Ascending aorta (tissue), 2 donors: Measurements from ENCODE around the gene RRAS. TPM values are rescaled to one million over a fixed set of nuclear protein-coding genes. Genes with fewer than 3 reads are reported as not detected.
"Not testable (repeated sequence)": the region's sequence is repeated elsewhere in the genome, so short reads cannot be mapped to it uniquely, and the experiment has no call there.

ENCODE experiments used
- DNase-seq, 2 donors: peaks; one replicate each; pipeline ENCODE4 v3.0.0-alpha.2; 2019; ENCODE audit warnings: low spot score in 2 of 2
- H3K27ac ChIP-seq, 2 donors: fragments of 200-600 bp; sonication (generic); one replicate each; pipeline ENCODE4 v1.5.1; 2016 to 2017; ENCODE audit warnings: mild to moderate bottlenecking in 1 of 2
- H3K27me3 ChIP-seq: fragments of 200-600 bp; sonication (generic); one replicate; pipeline ENCODE4 v1.5.1; 2017
- H3K36me3 ChIP-seq, 2 donors: fragments of 200-600 bp; sonication (generic); one replicate each; pipeline ENCODE4 v1.5.1; 2016
- H3K4me1 ChIP-seq, 2 donors: fragments of 200-600 bp; sonication (generic); one replicate each; pipeline ENCODE4 v1.5.1; 2016 to 2017; ENCODE audit warnings: mild to moderate bottlenecking in 1 of 2
- H3K4me3 ChIP-seq, 2 donors: fragments of 200-600 bp; sonication (generic); one replicate each; pipeline ENCODE4 v1.5.1; 2016 to 2017; ENCODE audit warnings: mild to moderate bottlenecking in 1 of 2
- H3K9me3 ChIP-seq, 2 donors: fragments of 200-600 bp; sonication (generic); one replicate each; pipeline ENCODE4 v1.5.1; 2016
- CTCF ChIP-seq, 3 experiments: fragments of 200-600 bp in 2 of 3; fragments of 450-650 bp in 1 of 3; sonication (generic) in 2 of 3; IDR thresholded peaks; one replicate each; pipeline ENCODE4 v1.5.1; 2016 to 2019; ENCODE audit warnings: antibody characterized with exemption in 3 of 3, mild to moderate bottlenecking in 1 of 3, moderate library complexity in 1 of 3
- intact Hi-C: fragments of 100-400 bp; cut with DNase I; formaldehyde crosslinking; loops from one replicate; pipeline ENCODE4 v1.15.1; 2023
- total RNA-seq: library from RNA; depleted of rRNA; stranded (reverse); fragments of >200 nt; gene quantifications from one replicate; pipeline ENCODE4 v1.1.0, GENCODE V29; 2016

The RRAS gene
- total RNA-seq, 1 donor from 2014 or later: 161 TPM

DNA sequence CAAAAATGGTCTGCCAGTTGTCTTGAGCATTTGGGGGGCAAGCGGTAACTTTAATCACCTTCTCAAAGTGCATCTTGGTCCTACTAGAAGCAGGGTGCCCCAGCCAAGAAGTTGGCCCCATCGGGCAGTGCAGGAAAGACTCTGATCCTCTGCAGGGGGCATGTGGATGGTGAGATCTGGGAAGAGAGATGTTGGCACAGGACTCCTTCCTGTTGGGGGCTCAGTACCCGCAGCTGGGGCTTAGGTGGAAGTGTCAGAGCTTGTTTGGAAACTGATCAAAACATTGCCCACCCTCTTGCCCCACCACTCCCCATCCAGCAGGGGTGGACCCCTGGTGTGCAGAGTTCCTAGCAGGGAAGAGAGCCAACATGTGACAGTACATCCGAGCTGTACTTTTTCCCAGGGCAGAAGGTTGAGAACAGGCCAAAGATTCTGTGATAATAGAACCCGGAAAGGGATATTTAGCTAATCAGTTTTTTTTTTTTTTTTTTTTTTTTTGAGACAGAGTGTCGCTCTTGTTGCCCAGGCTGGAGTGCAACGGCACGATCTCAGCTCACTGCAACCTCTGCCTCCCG lies 8.8 kb downstream of the RRAS start:
- Histone ChIP-seq H3K27me3 (no peaks in the 10 kb centered on the region), H3K4me1 (peaks cover 5 to 8% of the 10 kb centered on the region in 2 donors), H3K36me3 (peaks cover 26% of the 10 kb centered on the region in 2 donors), H3K9me3 (no peaks in the 10 kb centered on the region), H3K4me3 (peak overlapping the region in 1 of 2 donors; percentile 19), H3K27ac (peak overlapping the region; percentile 12 to 57)
- intact Hi-C loops: no loop called here
- DNase-seq: no peak
- TF ChIP-seq CTCF (IDR thresholded peaks at IDR 0.05): no peak

- DNase-seq: no peak
- Histone ChIP-seq H3K27me3 (no peaks in the 10 kb centered on the region), H3K27ac (peak overlapping the region; percentile 0 to 22), H3K36me3 (peaks cover 23 to 27% of the 10 kb centered on the region in 2 donors), H3K4me1 (peaks cover 5 to 8% of the 10 kb centered on the region in 2 donors), H3K4me3 (no peak overlapping the region), H3K9me3 (no peaks in the 10 kb centered on the region)
- intact Hi-C loops: no loop called here
- TF ChIP-seq CTCF (IDR thresholded peaks at IDR 0.05): no peak
Observed at GRCh38 chr19:49629659-49630058, 10.3 kb downstream of the RRAS start.

GRCh38 chr19:49626226-49626625 lies 13.7 kb downstream of the RRAS start:
- peaks cover 28 to 41% of the 10 kb centered on the region in 2 donors for H3K36me3 ChIP-seq
- no peak for DNase-seq
- H3K27ac ChIP-seq: no peak overlapping the region
- intact Hi-C loops: no loop called here
- no peak overlapping the region for H3K4me3 ChIP-seq
- no peaks in the 10 kb centered on the region for H3K9me3 ChIP-seq
- no peaks in the 10 kb centered on the region for H3K27me3 ChIP-seq
- peaks cover 5 to 7% of the 10 kb centered on the region in 2 donors for H3K4me1 ChIP-seq
- no peak for TF ChIP-seq CTCF (IDR thresholded peaks at IDR 0.05)

- intact Hi-C loops: no loop called here
- H3K27ac ChIP-seq: no peak overlapping the region
Observed at GRCh38 chr19:49624967-49625910, 14.7 kb downstream of the RRAS start.

GRCh38 chr19:49617860-49618259 lies 22.1 kb downstream of the RRAS start:
- DNase-seq, H3K27ac ChIP-seq, H3K4me3 ChIP-seq, intact Hi-C loops, H3K9me3 ChIP-seq, H3K27me3 ChIP-seq, H3K4me1 ChIP-seq: not testable (repeated sequence)
- H3K36me3 ChIP-seq: peaks cover 52 to 64% of the 10 kb centered on the region in 2 donors

More at GRCh38 chr19:49624967-49625910, 14.7 kb downstream of the RRAS start:
- H3K9me3 ChIP-seq: no peaks in the 10 kb centered on the region
- H3K27me3 ChIP-seq: no peaks in the 10 kb centered on the region
- no peak for TF ChIP-seq CTCF (IDR thresholded peaks at IDR 0.05)
- H3K4me1 ChIP-seq: no peaks in the 10 kb centered on the region
- DNase-seq: no peak
- no peak overlapping the region for H3K4me3 ChIP-seq
- peaks cover 34 to 47% of the 10 kb centered on the region in 2 donors for H3K36me3 ChIP-seq

DNA sequence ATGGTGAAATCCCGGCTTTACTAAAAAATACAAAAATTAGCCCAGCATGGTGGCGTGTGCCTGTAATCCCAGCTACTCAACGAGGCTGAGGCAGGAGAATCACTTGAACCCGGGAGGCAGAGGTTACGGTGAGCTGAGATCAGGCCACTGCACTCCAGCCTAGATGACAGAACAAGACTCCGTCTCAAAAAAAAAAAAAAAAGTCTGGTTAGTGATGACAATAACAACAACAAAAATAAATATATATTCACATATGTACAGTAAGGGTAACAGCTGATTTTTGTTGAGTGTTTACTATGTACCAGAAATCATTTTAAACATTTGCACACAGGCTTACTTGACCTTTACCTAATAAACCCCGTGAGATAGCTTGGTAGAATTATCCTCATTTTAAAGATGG lies 23.0 kb downstream of the RRAS start:
- no peaks in the 10 kb centered on the region for H3K27me3 ChIP-seq
- intact Hi-C loops: no loop called here
- peaks cover 51 to 60% of the 10 kb centered on the region in 2 donors for H3K36me3 ChIP-seq
- H3K27ac ChIP-seq: no peak overlapping the region
- no peaks in the 10 kb centered on the region for H3K4me1 ChIP-seq
- H3K4me3 ChIP-seq: no peak overlapping the region
- no peak for DNase-seq
- H3K9me3 ChIP-seq: no peaks in the 10 kb centered on the region
- no peak for TF ChIP-seq CTCF (IDR thresholded peaks at IDR 0.05)
